ENCODE data around the gene ITGA1.

The ITGA1 gene

DNA sequence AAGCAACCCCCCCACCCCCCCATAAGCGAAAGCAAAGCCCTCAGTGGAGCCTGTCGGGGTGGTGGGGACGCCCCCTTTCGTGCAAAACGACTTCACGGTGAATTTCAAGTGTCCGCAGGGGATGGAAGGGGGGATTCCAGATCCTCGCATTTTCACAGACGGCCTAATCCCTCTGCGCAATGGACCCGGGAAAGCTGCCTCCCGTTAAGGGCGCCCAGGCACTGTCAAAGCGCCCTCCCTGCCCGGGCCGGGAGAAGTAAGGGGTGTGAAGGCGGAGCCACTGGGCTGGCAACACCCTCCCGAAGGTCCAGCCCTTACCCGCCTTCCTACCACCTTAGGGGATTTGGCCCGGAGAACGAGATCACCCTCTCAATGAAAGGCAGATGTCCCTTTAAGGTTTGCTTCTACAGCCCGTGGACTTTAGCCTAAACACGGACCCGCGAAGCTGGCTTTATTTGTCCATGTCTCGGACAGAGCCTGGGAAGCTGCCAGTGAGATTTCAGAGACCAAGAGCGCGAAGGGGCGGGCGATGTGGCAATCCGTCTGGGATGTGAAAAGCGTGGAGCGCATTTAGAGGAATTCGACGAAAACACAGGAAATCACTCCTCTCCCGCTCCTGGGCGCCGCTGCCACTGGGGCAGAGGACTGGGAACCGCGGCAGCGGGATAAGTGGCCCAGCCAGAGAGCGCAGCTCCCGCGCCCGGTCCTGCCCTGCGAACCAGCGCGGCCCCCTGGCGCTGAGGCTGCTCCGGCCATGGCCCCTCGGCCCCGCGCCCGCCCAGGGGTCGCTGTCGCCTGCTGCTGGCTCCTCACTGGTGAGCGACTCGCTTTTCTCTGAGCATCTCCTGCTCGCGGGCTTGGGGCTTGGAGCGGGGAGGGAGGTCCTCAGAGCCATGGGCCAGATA, at the start of gene ITGA1, which contains the start of gene PELO:
ITGA1 (plus strand) TSS at position 317 of the 905 bp plus-strand sequence; CDS start at position 755, 438 bp downstream.
PELO (plus strand) TSS at position 317 of the 905 bp plus-strand sequence. CDS start 12,479 bp downstream, outside the sequence.
- Histone ChIP-seq H3K4me3 (replicated peaks; ENCODE audit: low read depth, low read length) (peak within 1 kb of the TSS; percentile 69), H3K27me3 (replicated peaks; ENCODE audit: control insufficient read depth, insufficient read depth, low read length) (no peaks in the 10 kb centered on the region), H3K36me3 (ENCODE audit: control insufficient read depth, insufficient read depth, low read length) (no peaks in the 10 kb centered on the region)
- TF ChIP-seq, protein P1, sequence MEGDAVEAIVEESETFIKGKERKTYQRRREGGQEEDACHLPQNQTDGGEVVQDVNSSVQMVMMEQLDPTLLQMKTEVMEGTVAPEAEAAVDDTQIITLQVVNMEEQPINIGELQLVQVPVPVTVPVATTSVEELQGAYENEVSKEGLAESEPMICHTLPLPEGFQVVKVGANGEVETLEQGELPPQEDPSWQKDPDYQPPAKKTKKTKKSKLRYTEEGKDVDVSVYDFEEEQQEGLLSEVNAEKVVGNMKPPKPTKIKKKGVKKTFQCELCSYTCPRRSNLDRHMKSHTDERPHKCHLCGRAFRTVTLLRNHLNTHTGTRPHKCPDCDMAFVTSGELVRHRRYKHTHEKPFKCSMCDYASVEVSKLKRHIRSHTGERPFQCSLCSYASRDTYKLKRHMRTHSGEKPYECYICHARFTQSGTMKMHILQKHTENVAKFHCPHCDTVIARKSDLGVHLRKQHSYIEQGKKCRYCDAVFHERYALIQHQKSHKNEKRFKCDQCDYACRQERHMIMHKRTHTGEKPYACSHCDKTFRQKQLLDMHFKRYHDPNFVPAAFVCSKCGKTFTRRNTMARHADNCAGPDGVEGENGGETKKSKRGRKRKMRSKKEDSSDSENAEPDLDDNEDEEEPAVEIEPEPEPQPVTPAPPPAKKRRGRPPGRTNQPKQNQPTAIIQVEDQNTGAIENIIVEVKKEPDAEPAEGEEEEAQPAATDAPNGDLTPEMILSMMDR (IDR thresholded peaks at IDR 0.05; ENCODE audit: insufficient read depth, low read length, poor library complexity, severe bottlenecking), result peak; percentile 21
- peak; percentile 54 for DNase-seq (ENCODE audit: extremely low read depth, insufficient read length)

DNA sequence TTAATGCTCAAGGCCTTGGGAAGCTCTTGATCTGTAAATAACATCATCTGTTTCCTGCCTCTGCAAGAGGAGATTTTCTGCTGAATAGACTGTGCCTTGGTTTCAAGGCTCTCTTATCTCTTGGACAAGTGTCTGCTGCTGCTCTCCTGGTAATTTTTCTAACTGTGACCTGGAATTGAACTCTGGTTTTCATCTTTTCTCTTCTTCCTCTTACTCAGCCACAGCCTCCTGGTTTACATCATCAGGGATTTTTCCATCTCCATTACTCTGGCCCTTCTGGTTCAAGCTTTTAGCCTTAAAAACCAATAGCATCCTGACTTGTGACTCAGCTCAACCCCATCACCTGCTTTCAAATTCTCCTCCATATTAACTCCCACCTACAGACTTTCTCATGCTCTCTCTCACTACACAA, 49.6 kb upstream of the ITGA1 start:
- Histone ChIP-seq H3K27me3 (replicated peaks; ENCODE audit: control insufficient read depth, insufficient read depth, low read length) (no peaks in the 10 kb centered on the region), H3K36me3 (ENCODE audit: control insufficient read depth, insufficient read depth, low read length) (no peaks in the 10 kb centered on the region), H3K4me3 (replicated peaks; ENCODE audit: low read depth, low read length) (no peak overlapping the region)
- no peak for DNase-seq (ENCODE audit: extremely low read depth, insufficient read length)
- TF ChIP-seq, protein P1 (IDR thresholded peaks at IDR 0.05; ENCODE audit: insufficient read depth, low read length, poor library complexity, severe bottlenecking), result no peak

DNA sequence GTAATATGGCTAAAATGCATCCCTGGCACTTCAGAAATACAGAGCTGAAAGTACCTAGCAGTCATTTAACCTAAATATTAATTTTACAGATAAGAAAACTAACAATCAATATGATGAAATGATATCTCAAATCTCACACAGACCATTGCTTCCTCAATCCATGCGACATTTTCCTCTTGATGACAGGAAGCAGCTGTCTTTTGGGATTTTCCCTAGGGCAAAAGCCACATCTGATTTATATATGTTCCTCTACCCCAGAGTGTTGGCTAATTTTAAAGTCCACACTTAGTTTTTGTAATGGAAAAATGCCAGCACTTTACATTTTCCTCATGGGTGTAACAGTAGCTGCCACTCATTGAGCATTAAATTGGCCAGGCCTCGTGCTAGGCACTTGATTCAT, 47.7 kb upstream of the ITGA1 start:
- no peak overlapping the region for H3K4me3 ChIP-seq (replicated peaks; ENCODE audit: low read depth, low read length)
- TF ChIP-seq, protein P1 (IDR thresholded peaks at IDR 0.05; ENCODE audit: insufficient read depth, low read length, poor library complexity, severe bottlenecking), result no peak
- no peaks in the 10 kb centered on the region for H3K36me3 ChIP-seq (ENCODE audit: control insufficient read depth, insufficient read depth, low read length)
- H3K27me3 ChIP-seq (replicated peaks; ENCODE audit: control insufficient read depth, insufficient read depth, low read length), result no peaks in the 10 kb centered on the region
- no peak for DNase-seq (ENCODE audit: extremely low read depth, insufficient read length)

DNA sequence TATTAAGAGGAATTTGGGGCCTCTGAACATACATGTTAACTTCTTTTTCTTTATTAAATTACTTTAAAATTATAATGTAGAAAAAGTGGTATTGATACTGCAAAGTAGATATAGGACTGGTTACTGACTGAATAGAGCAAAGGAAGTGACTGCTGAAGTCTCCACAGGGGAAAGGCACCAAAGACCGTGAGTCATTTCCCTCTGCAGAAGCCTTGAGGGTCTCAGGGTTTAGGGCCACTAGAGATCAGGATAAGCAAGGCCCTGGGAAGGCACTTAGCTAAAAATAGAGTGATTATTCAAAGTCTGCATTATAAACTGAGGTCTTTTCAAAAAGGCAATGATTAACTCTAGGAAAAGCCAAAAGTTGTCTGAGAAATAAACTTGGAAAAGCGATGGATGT, 44.7 kb upstream of the ITGA1 start:
- DNase-seq (ENCODE audit: extremely low read depth, insufficient read length), result no peak
- no peak overlapping the region for H3K4me3 ChIP-seq (replicated peaks; ENCODE audit: low read depth, low read length)
- H3K36me3 ChIP-seq (ENCODE audit: control insufficient read depth, insufficient read depth, low read length), result no peaks in the 10 kb centered on the region
- TF ChIP-seq, protein P1 (IDR thresholded peaks at IDR 0.05; ENCODE audit: insufficient read depth, low read length, poor library complexity, severe bottlenecking), result no peak
- no peaks in the 10 kb centered on the region for H3K27me3 ChIP-seq (replicated peaks; ENCODE audit: control insufficient read depth, insufficient read depth, low read length)

DNA sequence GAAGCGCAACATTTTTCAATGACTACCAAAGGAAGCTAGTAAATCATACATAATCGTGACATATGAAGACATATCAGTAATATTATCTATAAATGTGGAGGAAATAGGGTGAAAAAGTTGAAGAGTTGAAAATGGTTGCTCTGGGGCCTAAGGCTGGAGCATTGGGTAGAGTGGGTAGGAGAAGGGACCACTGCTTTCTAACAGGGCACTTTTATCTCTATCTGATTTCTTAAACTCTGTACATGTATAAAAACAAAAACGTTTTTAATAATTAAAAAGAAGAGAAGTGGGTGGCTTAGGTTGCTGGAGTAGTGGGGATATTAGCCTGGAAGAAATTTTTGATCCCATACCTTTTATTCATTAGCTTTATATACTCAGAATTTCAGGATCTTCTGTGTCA, 44.2 kb upstream of the ITGA1 start:
- H3K27me3 ChIP-seq (replicated peaks; ENCODE audit: control insufficient read depth, insufficient read depth, low read length), result no peaks in the 10 kb centered on the region
- TF ChIP-seq, protein P1 (IDR thresholded peaks at IDR 0.05; ENCODE audit: insufficient read depth, low read length, poor library complexity, severe bottlenecking), result no peak
- no peaks in the 10 kb centered on the region for H3K36me3 ChIP-seq (ENCODE audit: control insufficient read depth, insufficient read depth, low read length)
- H3K4me3 ChIP-seq (replicated peaks; ENCODE audit: low read depth, low read length), result no peak overlapping the region
- no peak for DNase-seq (ENCODE audit: extremely low read depth, insufficient read length)
